GM18907 (cell line): ENCODE measurements around the gene B3GNT5.

Source experiments
- ATAC-seq: cut with Tn5 transposase; IDR thresholded peaks from one replicate; pipeline ENCODE4 v1.9.1; 2021; ENCODE audit warnings: mild to moderate bottlenecking, moderate library complexity; ENCODE audit not compliant: unreplicated experiment

Gene B3GNT5, protein sequence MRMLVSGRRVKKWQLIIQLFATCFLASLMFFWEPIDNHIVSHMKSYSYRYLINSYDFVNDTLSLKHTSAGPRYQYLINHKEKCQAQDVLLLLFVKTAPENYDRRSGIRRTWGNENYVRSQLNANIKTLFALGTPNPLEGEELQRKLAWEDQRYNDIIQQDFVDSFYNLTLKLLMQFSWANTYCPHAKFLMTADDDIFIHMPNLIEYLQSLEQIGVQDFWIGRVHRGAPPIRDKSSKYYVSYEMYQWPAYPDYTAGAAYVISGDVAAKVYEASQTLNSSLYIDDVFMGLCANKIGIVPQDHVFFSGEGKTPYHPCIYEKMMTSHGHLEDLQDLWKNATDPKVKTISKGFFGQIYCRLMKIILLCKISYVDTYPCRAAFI

GRCh38 chr3:183252973-183253527, at the start of gene B3GNT5:
Gene B3GNT5, plus strand, starts transcription at chr3:183253253. Its CDS starts 16,546 bp downstream, at chr3:183269799.
- no peak for ATAC-seq

DNA sequence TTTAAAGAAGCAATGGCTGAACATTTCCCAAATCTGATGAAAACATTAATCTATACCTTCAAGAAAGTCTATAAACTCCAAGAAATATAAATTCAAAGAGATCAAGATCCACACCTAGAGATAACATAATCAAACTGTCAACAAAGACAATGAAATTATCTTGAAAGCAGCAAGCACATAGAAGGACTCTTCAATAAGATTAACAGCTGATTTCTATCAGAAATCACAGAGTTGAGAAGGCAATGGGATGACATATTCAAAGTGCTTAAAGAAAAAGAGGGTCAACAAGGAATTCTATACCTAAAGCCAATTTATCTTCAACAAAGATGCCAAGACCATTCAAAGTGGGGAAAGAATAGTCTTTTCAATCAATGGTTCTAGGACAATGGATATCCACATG, 49.4 kb upstream of the B3GNT5 start:
- ATAC-seq: no peak

DNA sequence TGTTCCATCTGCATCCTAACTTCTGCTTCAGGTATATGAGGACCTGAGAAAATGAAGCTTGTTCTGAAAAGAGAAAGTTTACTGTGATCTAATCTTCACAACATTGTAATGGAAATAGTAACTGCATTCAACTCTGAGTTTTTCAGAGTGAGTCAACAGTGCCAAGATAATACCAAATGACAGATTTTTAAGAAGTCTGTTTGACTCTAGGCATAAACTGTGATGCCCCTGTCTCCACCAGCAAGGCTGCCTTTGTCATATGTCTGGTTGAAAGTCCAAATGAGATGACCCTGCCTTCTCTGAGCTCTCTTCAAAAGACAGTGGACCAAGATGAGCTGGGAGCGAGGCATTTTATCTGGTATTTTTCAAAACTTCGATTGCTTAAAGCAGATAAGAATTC, 44.8 kb upstream of the B3GNT5 start:
- ATAC-seq: no peak

- no peak for ATAC-seq
These were observed 44.3 kb upstream of the B3GNT5 start for GRCh38 chr3:183208800-183209199.

- no peak for ATAC-seq
These were observed 42.7 kb upstream of the B3GNT5 start for GRCh38 chr3:183210341-183210740.

DNA sequence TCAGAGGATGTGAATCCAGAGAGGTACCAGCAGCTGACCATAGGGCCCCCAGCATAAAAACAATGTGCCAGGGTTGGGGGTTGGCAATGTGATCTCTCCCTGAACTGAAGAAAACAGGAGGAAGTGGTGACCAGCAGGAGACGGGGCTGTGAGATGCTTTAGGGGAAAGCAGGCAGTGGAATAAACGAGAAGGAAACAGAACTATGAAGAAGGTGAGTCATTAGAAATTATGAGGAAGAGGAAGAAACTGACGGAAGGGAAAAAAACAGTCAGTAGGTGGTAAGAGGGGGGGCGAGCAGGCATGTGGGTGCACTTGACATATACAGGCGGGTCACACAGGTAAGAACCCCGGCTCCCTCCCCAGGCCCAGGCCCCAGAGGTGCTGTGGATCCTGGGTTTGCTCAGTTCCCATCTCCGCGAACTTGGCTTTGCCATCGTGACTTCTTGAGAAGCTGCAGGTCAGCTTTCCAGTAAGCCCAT, 42.2 kb upstream of the B3GNT5 start:
- ATAC-seq: no peak

GRCh38 chr3:183211352-183211751, 41.7 kb upstream of the B3GNT5 start:
- ATAC-seq: no peak

DNA sequence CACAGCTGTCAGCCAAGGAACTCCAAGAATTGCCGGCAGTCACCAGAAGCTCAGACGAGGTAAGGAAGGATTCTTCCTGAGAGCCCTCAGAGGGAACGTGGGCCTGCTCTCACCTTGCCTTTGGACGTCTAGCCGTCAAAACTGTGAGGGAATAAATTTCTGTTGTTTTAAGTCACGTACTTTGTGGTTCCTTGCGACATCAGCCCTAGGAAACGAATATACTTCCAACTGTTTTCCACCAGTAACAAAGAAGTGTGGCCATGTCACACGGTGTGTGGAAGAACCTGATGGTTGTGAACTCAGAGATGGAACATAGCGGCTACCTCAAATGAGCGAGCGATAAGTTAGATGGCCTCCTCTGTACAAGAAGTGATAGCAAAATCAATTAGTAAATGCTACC, 41.0 kb upstream of the B3GNT5 start:
- no peak for ATAC-seq

DNA sequence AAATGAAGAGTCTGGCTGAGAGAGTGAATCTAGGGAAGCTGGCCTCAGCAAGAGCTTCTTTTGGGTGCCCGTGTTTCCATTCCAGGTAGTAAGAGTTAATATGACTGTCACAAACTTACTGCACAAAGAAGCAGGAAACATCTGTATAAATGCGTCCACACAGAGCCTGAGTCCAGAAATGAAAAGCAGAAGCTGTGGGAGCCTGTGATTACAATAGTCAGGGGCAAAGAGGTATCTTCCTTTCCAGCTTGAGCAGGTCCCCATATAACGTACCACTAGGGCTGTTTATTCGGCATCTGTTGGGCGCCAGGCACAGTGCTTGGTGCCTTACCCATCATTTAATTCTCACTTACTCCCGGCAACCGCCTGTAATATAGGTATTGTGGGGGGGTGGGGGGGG, 40.5 kb upstream of the B3GNT5 start:
- no peak for ATAC-seq

GRCh38 chr3:183213415-183214276, 39.4 kb upstream of the B3GNT5 start:
- ATAC-seq: no peak

- no peak for ATAC-seq
These were observed 38.8 kb upstream of the B3GNT5 start for GRCh38 chr3:183214277-183214612.

DNA sequence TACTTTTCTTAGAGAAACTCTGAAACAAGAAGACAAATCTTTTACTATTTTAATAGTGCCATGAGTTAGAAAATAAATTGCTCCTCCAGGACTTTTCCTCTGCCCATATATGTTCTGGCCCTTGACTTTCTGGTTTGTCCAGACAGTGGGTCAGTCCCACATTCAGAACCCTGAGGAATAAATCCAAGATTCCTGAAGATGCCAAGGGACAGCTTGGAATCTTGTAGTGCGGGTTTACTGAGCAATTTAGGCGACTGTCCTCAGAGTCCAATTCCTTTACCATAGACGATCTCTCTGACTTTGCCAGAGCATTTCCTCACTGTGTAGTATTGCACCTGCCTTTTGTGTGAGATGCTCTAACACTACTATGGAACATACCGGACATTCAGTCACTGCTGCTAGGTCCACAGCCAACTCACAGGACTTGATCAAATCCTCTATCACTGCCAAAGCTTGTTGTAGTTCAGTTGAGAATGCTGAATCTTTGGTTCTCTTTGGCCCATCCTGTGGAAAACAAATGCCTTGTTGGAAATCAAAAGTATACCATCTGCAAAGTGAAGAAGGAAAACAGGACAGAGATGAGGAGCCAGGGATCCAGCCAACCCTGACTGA, 37.4 kb upstream of the B3GNT5 start:
- ATAC-seq: no peak

GRCh38 chr3:183217548-183218332, 35.3 kb upstream of the B3GNT5 start:
- no peak for ATAC-seq

DNA sequence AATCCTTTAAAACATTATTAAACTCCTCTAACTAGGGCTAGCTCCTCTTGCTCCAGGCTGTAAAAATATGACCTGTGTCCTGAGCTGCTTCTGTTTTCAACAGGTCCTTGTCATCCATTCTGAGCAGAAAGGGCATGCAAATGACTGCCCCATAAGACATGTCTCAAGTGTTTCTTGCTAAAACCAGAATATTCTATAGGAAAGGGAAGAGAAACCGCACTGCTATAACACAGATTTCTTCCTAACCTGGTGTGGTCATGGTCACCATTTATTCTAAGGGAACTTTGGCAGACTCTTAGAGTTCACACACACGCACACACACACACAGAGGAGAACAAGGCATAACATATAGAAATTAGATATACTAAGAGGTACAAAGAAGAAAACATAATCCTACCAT, 34.2 kb upstream of the B3GNT5 start:
- no peak for ATAC-seq

GRCh38 chr3:183220828-183221227, 32.2 kb upstream of the B3GNT5 start:
- ATAC-seq: no peak

DNA sequence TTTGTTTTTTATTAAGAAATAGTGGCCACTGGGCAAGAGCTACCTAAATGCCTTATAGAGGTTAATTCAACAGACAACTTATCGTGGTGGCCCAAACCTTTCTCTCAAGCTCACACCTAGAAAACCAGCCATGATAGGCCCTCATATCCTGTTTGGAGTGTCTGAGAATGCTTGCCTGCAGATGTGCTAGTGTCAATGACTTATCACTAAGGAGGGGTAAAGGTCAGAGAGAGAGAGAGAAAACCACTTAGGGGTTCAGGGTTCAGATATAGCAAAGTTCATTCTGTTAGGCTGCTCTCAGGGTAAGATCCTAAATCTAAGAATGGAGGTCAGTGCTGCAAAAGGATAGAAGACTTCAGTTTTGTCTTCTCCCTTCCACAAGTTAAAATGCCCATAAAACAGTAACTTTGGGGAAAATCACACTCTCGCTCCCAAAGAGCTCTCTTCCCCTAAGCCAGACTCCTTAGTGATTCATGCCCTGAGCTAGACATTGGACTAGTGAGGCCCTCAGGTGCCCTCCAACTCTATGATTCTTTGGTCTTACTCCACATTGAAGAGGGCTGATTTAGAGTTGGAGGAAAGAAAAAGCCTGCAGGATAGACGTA, 30.3 kb upstream of the B3GNT5 start:
- no peak for ATAC-seq

GRCh38 chr3:183224180-183224970, 28.7 kb upstream of the B3GNT5 start:
- no peak for ATAC-seq

- no peak for ATAC-seq
These were observed 26.6 kb upstream of the B3GNT5 start for GRCh38 chr3:183226333-183226890.

GRCh38 chr3:183227586-183227985, 25.5 kb upstream of the B3GNT5 start:
- no peak for ATAC-seq
